HG02884 (cell line): Measurements from ENCODE around the gene PMVK.
"Not testable (repeated sequence)": the region's sequence is repeated elsewhere in the genome, so short reads cannot be mapped to it uniquely, and the experiment has no call there.

Experiments used
- ATAC-seq: cut with Tn5 transposase; IDR thresholded peaks from one replicate; pipeline ENCODE4 v1.9.1; 2021; ENCODE audit warnings: mild to moderate bottlenecking, moderate library complexity; ENCODE audit not compliant: unreplicated experiment

Gene PMVK

DNA sequence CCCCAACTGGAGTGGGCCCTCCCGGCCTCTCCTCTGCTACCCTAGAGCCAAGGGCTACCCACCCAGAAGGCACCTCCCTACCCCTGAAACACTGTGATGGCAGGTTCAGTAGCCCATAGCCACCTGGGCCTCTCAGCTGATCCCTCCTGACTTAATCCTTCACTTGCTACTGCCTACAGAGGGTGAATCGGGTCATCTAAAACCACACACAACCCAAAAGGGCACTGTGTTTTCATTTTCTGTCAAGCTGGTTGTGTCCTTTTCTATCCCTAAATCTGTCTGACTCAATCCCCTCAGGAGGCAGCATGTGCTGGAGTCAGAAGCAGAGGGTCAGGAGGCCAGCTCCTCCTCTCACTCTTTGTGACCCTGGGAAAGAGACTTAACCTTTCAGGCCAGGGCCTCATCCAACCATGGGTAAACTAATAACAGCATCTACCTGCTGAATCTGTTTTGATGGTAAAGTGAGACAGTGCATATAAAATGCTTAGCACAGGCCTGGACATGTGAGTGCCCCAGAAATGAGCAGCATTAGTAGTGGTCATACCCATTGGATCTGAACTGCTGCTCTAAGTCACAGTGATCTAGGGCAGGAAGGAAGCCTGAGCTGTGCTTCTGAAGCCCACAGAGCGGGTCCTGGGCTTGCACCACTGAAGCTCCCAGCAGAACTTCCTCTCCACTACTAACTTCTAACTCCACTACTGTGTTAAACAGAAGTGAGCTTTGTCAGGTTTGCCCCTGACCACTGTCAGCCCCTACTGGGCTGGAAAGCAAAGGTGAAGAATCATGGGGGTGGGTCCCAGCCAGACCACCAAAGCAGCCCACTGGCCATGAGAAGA lies 11.0 kb downstream of the PMVK start:
- no peak for ATAC-seq

DNA sequence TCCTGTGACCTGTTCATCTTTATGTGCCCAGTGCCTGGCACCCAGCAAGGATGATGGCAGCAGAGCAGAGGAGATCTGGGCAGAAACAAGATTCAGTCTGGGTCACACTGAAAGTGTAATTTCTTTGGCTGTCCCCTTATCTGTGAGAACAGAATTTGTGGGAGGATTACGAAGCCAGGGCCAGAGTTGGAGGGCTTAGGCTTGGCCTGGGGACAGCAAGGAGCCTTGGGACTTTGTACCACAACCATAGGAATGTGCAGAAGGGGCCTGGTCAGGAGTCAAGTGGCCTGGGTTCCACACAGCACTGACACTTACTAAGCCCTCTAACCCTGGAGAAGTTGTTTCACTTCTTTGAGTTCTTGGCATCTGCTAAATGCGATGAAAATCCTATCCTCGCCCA lies 12.8 kb downstream of the PMVK start:
- no peak for ATAC-seq

DNA sequence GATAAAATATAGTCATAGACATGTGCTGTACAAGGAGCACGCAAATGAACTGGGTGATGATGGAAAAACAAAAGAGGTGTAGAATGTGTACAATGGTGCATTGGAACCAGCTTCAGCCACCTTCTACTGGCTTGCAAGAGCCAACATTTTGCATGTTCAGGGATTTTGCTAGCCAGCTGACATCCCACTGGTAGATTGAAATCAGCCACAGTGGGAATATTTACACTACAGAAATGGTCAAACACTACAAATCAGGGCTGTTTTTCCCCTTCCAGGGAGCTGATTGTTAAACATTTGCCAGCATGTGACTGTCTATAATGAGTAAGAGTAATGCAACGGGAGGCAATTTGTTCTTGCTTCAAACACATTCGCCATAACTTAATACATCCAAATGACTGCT lies 23.2 kb downstream of the PMVK start:
- ATAC-seq: no peak

DNA sequence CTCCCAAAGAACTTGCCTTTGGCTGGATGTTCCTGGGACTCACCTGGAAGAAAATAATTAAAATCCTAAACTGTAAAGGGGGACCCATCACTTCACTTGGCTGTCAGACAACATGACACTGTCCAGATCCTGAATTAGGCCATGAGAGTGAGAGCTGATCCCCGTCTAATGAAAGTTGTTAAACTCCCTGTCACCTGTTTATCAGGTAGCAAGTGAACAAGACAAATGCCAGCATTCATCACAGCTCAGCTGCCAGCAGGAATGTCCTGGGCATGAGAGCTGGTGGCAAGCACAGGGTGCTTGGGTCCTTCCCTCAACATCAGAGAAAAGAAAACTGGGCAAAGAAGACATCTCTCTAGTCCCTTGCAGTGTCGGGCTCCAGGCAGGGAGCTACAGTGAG lies 23.8 kb downstream of the PMVK start:
- no peak for ATAC-seq

DNA sequence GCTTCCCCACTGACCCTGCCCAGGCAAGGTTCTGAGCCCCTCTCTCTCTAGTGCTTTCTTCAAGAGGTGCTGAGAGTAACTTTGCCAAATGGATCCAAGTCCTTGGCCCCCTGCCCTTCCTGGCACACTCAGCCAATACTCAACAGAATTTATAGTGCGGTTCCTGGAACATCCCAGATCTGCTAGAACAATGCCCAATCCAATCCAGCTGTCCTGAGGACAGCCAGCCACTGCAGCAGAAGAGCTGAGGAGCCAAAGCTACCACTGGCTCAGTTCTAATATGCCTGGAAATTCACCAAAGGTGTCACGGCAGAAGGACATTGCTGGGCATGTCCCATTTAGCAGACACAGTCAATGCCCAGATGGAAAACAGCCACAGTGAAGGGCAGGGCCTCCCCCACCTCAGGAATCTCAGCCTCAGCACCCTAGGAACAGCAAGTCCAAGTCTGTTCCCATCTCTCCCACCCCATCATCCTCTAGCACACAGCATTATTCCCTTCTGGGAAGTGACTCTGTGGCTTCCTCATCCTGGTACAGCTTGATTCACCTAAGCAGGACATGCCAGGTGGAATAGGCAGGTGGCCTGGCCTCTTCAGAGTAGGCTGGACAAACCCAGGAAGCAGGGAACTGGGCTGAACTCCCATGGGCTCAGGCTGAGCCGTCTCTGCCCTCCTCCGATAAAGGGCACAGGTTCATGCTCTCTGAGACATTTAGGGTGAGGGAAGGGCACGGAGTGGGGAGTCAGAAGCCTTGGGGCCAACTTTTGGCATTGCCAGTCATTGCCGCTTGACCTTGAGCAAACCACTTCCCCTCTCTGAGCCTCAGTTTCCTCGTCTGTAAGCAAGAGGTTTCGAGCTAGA lies 24.6 kb downstream of the PMVK start:
- ATAC-seq: no peak

DNA sequence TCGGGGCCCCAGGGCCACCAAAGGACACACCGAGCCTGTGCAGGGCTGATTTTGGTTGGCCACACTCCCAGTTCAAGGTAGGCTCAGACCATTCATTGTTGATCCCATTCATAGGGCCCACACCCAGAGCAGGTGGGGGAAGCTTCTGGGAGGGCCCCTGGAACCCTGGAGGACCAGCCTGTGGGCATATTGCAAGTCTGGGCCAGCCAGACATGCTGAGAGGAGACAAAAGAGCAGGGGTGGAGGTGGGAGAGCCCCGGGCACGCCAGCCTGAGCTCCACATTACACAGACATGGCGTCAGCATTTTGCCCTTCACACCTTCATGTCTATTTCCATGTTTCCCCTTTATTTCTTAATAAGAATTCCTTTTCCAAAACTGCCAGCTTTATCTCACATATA lies 25.7 kb downstream of the PMVK start:
- no peak for ATAC-seq

DNA sequence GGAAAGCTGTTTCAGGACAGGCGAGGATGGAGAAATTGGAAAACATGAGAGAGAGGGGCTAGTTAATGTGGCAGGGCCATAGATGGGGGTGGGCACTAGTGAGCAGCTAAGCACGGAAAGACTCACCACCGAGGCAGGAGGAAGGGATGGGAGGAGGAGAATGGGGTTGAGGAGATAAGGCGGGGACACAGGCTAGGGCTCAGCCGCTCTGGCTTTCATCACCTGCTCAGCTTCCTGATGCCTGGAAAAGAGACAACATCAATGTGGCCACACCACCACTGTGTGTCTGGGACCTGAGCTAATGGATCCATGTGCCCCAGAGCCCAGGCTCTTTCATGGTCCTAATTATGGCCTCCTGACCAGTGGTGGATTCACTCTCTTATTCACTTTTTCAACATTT lies 27.6 kb downstream of the PMVK start:
- no peak for ATAC-seq

DNA sequence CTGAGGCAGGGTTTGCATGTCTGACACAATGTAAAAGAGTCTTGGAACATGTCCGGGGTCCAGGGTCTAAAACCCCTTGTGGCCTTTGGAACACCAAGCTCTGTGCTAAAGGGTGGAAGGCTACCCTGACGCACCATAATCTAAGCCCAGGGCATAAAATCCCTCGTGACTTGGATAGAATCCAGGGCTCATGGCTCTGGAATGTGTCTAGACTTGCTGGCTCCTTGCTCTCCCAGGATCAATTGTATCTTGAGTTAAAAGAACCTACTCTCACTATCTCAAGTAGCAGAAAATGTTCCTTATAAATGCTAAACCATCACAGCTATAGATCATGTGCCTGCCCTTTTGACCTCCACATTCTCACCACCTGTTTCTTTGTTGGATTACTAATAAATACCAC lies 28.4 kb downstream of the PMVK start:
- not testable (repeated sequence) for ATAC-seq

DNA sequence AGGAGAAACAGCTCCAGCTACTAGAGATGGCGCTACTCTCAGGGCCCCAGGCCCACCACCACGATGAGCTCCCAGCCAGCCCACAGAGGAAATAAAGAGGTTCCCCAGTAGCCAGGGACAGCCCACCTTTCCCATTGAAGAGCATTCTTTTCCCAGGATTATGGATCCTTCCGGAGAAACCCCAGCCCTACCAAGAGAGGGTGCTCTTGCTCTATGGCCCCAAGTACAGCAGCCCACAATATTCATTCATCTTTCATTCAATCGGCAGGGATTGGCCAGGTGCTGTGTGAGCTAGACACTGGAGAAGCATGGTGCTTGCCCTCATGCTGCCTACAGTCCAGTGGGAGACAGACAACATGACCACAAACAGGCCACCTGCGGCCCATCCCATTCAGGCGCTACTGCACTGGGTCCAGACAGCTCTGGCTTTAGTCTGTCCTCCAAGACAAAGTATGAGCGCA lies 29.9 kb downstream of the PMVK start:
- no peak for ATAC-seq

DNA sequence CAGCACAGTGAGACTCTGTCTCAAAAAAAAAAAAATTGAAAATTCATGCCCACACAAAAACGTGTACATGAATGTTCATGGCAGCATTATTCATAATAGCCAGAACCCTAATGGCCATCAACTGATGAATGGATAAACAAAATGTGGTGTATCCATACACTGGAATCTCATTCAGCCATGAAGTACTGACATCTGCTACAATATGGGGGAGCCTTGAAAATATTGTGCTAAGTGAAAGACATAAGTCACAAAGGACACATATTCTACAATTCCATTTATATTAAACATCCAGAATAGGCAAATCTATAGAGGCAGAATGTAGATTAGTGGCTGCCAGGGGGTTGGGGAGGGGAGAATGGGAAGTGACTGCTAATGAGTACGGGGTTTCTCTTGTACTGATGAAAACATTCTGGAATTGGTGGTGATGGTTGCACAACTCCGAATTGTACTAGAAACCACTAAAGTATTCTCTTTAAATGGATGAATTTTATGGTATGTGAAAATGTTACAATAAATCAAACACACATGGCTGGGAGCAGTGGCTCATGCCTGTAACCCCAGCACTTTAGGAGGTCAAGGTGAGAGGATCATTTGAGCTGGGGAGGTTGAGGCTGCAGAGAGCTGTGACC lies 33.5 kb downstream of the PMVK start:
- ATAC-seq: no peak

DNA sequence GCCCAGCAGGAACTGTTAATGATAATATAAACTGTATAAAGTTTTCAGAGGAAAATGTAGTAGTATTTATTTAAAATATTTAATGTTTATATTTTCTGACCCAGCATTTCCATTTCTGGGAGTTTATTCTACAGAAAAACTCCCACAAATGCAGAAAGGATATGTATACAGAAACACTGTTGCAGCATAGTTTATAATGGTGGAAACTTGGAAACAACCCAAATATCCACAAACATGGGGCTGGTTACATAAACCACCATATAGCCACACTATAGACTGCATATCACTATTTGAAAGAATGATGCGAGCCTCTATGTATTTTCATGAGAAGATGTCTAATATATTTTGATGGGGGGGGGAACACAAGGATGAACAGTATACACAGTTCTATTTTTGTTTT lies 34.9 kb downstream of the PMVK start:
- no peak for ATAC-seq

DNA sequence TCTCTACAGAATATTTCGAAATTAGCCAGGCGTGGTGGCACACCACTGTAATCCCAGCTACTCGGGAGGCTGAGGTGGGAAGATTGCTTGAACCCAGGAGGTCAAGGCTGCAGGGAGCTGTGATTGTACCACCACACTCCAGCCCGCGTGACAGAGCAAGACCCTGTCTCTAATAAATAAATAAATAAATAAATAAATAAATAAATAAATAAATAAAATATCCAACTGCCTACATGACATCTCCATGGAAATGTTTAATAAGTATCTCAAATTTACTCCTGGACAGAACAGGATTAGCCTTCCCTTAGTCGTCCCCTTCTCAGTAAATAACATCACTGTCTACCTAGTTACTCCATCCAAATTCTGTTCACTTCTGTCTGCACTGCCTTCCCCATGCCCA lies 37.5 kb downstream of the PMVK start:
- no peak for ATAC-seq

DNA sequence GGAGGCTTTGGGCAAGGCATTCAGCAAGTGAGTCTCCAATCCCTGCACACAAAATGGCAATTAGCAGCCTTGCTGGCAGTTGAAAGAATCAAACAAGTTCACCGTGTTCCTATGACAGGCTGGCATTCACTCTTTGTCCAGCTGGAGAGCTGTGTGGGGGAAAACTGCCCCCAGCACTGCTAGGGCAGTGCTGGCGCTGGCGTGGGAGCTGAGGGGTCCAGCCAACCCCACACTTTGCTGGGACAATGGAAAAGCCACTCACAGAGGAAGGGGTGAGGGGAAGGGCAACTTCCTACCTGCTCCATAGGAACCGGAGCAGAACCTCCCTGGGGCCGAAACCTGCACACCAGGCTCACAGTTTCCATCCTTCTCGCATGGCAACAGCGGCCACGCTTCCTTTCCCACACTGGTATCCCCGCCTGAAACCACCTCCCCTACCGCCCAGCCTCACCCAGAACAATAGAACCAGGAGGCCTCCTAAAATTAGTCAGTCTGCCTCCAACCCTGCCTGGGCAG lies 39.7 kb downstream of the PMVK start:
- ATAC-seq: no peak

DNA sequence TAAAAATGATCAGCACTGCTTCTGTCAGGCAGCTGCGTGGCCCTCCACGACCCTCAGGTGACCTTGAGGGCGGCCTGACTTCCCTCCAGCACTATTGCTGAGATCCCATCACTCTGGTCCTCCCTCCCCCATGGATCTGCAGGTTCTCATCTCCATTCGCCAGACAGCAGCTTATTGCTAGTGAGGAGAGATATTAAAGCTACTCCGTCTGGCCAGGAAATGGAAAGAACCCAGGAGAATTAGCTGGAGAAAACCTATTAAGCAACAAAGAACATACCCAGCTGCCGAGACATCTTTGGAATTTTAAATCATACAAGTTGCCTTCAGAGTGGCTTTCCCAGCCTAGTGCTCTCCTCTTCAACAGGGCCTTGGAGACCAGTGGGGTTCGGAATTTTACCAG lies 40.7 kb downstream of the PMVK start:
- ATAC-seq: no peak

DNA sequence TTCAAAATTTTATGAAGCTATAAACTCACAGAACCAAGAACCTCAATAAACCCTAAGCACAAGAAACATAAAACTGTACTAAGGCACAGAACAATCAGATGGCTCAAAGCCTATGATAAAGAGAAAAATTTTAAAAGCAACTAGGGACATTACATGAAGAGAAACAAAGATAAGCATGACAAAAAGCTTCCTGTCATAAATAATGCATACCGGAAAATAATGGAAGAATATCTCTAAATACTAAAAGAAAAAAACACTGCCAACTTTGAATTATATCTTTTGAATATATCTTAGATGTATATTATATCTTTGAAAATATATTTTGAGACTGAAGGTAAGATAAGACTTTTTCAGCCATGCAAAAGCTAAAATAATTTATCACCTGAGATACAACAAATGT lies 45.1 kb downstream of the PMVK start:
- no peak for ATAC-seq

DNA sequence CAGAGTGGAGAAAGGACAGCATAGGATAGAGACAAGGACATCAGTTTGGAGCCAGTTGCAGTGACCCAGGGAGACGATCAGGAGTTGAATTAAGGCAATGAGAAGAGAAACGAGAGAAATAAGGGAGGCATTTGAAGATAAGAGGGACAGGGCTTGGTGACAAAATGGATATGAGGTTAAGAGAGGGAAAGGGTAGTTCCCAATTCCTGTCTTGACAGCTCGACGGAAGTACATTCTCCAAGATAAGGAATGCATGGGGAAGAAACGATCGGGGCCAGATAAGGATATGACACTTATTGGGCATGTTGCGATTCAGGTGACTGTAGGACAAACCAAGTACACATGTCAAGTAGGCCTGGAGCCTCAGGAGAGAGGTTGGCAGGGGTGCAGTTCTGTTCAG lies 47.8 kb downstream of the PMVK start:
- ATAC-seq: no peak

DNA sequence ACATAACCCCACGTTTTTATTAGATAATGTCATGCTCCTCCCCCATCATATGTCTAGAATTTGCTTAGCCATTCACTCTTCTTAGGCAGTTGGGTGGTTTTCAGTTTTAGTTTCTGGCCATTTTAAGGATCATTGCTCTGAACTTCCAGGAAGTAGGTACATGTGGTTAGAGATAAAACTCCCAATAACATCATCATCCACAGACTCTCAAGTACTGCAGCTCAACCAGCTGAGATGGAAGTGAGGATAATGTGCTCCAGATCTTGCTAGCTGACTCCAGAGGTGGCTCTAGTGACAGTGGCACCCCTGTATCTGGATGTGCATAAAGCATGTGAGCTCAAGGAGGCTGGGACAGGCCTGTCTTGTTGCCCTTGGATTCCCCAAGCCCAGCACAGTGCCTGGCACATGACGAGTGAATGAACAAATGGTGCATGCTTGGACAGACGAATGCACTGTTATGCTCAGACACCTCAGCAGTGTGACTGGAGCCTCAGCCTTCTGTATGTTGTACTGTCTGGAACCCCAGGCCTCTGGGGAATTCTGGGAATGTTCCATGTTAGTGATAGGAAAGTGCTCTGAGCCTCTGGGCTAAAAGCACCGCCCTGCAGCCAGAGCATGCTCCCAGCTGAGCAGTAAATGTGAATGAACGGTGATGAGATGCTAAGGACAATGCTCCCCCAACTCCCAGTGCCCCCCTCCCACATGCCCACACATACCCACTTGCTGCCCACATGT lies 50.1 kb downstream of the PMVK start:
- ATAC-seq: no peak

DNA sequence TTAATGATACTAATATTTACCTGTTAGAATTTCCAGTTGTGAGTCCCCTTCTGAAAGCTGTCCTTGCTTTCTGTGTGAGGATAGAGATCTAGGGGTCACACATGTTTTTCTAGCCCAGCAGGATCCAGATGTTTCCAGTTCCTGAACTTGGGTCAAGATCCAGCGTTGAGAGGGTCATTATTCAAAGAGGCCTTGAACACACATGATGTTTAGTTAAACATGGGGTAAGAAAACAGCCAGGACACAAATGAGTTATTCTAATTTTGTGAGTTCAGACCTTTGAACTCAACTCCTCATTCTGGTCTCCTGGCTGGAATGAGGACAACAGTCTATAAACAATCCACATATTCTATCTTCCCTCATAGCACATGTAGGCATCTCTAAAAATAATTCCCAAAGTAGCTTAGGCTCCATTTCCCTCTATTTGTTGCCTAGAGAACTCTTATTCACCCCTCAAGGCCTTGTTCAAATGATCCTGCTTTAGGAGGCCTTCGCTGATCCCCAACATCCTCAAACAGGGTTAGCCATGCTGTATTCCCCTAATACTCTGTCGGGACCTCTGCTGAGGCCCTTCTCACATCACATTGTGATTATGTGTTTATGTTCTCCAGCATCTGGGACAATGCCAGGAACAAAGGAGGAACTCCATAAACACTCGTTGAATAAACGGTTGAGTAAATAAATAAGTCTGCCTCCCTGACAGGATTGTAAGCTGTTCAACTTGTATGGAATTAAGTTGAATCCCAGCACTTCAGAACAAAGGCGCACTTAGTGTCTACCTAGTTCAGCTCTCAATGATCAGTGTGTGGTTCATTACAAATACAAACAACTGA lies 51.4 kb downstream of the PMVK start:
- no peak for ATAC-seq

DNA sequence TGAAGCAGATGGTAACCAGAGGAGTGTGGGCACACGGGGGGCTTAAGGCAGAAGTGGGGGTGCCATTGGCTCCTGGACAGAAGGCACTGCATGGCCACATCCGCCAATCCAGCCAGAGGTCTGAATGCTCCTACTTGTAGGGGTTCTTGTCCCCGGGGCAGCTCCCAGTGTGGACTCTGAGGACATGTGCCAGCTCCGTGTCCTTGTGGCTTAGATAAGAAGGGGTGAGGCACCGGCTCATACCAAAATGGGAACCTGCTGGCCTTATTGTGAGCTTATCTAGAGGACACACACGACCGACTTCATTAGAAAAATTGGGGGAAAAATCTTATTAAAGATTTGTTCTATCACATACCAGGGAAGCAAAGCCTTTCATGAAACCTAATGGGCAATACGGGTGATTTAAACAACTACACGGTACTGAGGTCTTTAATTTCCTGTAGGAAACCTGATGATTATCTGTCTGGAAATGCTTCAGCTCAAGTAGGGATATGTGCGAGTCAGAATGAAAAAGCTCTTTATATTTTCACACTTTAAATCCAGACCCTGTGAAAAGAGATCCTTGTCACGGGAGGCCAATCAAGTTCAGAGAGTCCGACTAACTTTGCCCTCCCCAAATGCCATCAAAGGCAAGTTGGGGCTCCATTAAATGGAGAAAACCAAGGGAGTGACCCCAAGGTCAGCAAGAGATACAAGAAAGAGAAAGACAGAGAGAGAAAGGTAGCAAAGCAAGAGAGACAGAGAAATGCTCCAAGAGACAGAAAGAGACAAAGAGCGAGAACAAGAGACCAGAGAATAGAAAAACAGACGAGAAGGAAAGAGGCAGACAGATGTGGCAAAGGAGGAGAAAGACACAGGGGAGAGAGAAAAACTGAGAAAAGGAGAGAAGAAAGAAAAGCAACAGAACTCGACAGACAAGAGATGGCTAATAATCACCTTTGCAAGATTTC lies 52.3 kb downstream of the PMVK start:
- ATAC-seq: no peak
